C4-2B (cell line): ENCODE data around the gene MAP3K19.

Experiments used
- ZFX ChIP-seq: fragments of 450-650 bp; IDR thresholded peaks from 2 replicates; pipeline ENCODE4 v1.6.1; 2017
- TF ChIP-seq, protein P1 (sequence below): fragments of 450-650 bp; conservative IDR thresholded peaks from 2 replicates; pipeline ENCODE4 v1.5.1; 2017; ENCODE audit warnings: mild to moderate bottlenecking

DNA sequence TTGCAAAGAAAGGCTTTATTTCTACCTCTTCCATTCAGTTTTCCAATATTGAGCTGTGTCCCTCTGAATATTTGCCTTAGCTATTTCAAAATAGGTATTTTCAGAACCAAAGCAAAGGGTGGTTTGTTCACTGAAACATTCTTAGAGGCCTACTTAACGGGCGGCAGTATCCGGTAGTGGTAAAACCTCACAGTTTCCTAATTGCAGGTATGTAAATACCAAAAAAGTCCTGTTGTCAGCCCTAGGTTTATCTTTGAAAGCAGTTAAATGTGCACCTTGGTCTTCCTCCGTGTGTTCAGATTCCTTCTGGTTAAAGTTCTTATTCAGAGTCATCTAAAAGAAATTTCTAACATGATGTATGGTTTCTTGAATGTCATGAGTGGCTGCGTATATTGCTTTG lies 89.8 kb downstream of the MAP3K19 start:
- TF ChIP-seq, protein P1, sequence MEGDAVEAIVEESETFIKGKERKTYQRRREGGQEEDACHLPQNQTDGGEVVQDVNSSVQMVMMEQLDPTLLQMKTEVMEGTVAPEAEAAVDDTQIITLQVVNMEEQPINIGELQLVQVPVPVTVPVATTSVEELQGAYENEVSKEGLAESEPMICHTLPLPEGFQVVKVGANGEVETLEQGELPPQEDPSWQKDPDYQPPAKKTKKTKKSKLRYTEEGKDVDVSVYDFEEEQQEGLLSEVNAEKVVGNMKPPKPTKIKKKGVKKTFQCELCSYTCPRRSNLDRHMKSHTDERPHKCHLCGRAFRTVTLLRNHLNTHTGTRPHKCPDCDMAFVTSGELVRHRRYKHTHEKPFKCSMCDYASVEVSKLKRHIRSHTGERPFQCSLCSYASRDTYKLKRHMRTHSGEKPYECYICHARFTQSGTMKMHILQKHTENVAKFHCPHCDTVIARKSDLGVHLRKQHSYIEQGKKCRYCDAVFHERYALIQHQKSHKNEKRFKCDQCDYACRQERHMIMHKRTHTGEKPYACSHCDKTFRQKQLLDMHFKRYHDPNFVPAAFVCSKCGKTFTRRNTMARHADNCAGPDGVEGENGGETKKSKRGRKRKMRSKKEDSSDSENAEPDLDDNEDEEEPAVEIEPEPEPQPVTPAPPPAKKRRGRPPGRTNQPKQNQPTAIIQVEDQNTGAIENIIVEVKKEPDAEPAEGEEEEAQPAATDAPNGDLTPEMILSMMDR: no peak
- no peak for TF ChIP-seq ZFX
